ENCODE data around the gene NNT.
"Not testable (repeated sequence)": the region's sequence is repeated elsewhere in the genome, so short reads cannot be mapped to it uniquely, and the experiment has no call there.

Gene NNT

GRCh38 chr5:43712081-43712480, 109.1 kb downstream of the NNT start:
- no peaks in the 10 kb centered on the region for H3K9me3 ChIP-seq (ENCODE audit: control insufficient read depth in 5 of 5, low read length in 5 of 5)

GRCh38 chr5:43719783-43720182, 116.8 kb downstream of the NNT start:
- not testable (repeated sequence) for H3K9ac ChIP-seq (ENCODE audit: low read length in 5 of 5); H3K36me3 ChIP-seq (ENCODE audit: control insufficient read depth in 5 of 5, insufficient read depth in 5 of 5, low read length in 5 of 5); H3K4me1 ChIP-seq (ENCODE audit: control insufficient read depth in 5 of 5, insufficient read depth in 5 of 5, low read length in 5 of 5); H3K4me3 ChIP-seq (ENCODE audit: low read depth in 1 of 5, low read length in 5 of 5); H3K27me3 ChIP-seq (ENCODE audit: control insufficient read depth in 5 of 5, insufficient read depth in 4 of 5, low read length in 5 of 5); H3K9me3 ChIP-seq (ENCODE audit: control insufficient read depth in 5 of 5, low read length in 5 of 5); H3K27ac ChIP-seq (ENCODE audit: low read depth, low read length)

More at GRCh38 chr5:43712081-43712480, 109.1 kb downstream of the NNT start:
- Histone ChIP-seq H3K4me3 (ENCODE audit: low read depth in 1 of 5, low read length in 5 of 5) (no peak overlapping the region), H3K4me1 (ENCODE audit: control insufficient read depth in 5 of 5, insufficient read depth in 5 of 5, low read length in 5 of 5) (peaks cover 0 to 3% (median 0%) of the 10 kb centered on the region in 5 donors), H3K27me3 (ENCODE audit: control insufficient read depth in 5 of 5, insufficient read depth in 4 of 5, low read length in 5 of 5) (no peaks in the 10 kb centered on the region), H3K36me3 (ENCODE audit: control insufficient read depth in 5 of 5, insufficient read depth in 5 of 5, low read length in 5 of 5) (no peaks in the 10 kb centered on the region), H3K9ac (ENCODE audit: low read length in 5 of 5) (no peak overlapping the region), H3K27ac (ENCODE audit: low read depth, low read length) (no peak overlapping the region)

- Histone ChIP-seq H3K4me3 (ENCODE audit: low read depth in 1 of 5, low read length in 5 of 5) (no peak overlapping the region), H3K36me3 (ENCODE audit: control insufficient read depth in 5 of 5, insufficient read depth in 5 of 5, low read length in 5 of 5) (no peaks in the 10 kb centered on the region), H3K4me1 (ENCODE audit: control insufficient read depth in 5 of 5, insufficient read depth in 5 of 5, low read length in 5 of 5) (peaks cover 2 to 10% (median 5%) of the 10 kb centered on the region in 5 donors), H3K9me3 (ENCODE audit: control insufficient read depth in 5 of 5, low read length in 5 of 5) (no peaks in the 10 kb centered on the region), H3K27me3 (ENCODE audit: control insufficient read depth in 5 of 5, insufficient read depth in 4 of 5, low read length in 5 of 5) (no peaks in the 10 kb centered on the region), H3K27ac (ENCODE audit: low read depth, low read length) (no peak overlapping the region), H3K9ac (ENCODE audit: low read length in 5 of 5) (no peak overlapping the region)
These were observed 125.6 kb downstream of the NNT start for GRCh38 chr5:43728581-43728980.

- H3K4me1 ChIP-seq (ENCODE audit: control insufficient read depth in 5 of 5, insufficient read depth in 5 of 5, low read length in 5 of 5) = peaks cover 2 to 10% (median 5%) of the 10 kb centered on the region in 5 donors
- H3K36me3 ChIP-seq (ENCODE audit: control insufficient read depth in 5 of 5, insufficient read depth in 5 of 5, low read length in 5 of 5) = no peaks in the 10 kb centered on the region
- no peak overlapping the region for H3K4me3 ChIP-seq (ENCODE audit: low read depth in 1 of 5, low read length in 5 of 5)
- H3K9me3 ChIP-seq (ENCODE audit: control insufficient read depth in 5 of 5, low read length in 5 of 5) = no peaks in the 10 kb centered on the region
- H3K27ac ChIP-seq (ENCODE audit: low read depth, low read length) = no peak overlapping the region
- no peaks in the 10 kb centered on the region for H3K27me3 ChIP-seq (ENCODE audit: control insufficient read depth in 5 of 5, insufficient read depth in 4 of 5, low read length in 5 of 5)
- peak overlapping the region in 2 of 5 donors; percentile 19 to 28 for H3K9ac ChIP-seq (ENCODE audit: low read length in 5 of 5)
These were observed 127.0 kb downstream of the NNT start for GRCh38 chr5:43729846-43730478.

- no peak overlapping the region for H3K4me3 ChIP-seq (ENCODE audit: low read depth in 1 of 5, low read length in 5 of 5)
- H3K36me3 ChIP-seq (ENCODE audit: control insufficient read depth in 5 of 5, insufficient read depth in 5 of 5, low read length in 5 of 5) = no peaks in the 10 kb centered on the region
- H3K9ac ChIP-seq (ENCODE audit: low read length in 5 of 5) = no peak overlapping the region
- no peaks in the 10 kb centered on the region for H3K27me3 ChIP-seq (ENCODE audit: control insufficient read depth in 5 of 5, insufficient read depth in 4 of 5, low read length in 5 of 5)
- no peaks in the 10 kb centered on the region for H3K9me3 ChIP-seq (ENCODE audit: control insufficient read depth in 5 of 5, low read length in 5 of 5)
- H3K4me1 ChIP-seq (ENCODE audit: control insufficient read depth in 5 of 5, insufficient read depth in 5 of 5, low read length in 5 of 5) = peaks cover 2 to 10% (median 5%) of the 10 kb centered on the region in 5 donors
- no peak overlapping the region for H3K27ac ChIP-seq (ENCODE audit: low read depth, low read length)
These were observed 127.9 kb downstream of the NNT start for GRCh38 chr5:43730832-43731342.

- H3K9me3 ChIP-seq (ENCODE audit: control insufficient read depth in 5 of 5, low read length in 5 of 5) = no peaks in the 10 kb centered on the region
- H3K4me3 ChIP-seq (ENCODE audit: low read depth in 1 of 5, low read length in 5 of 5) = no peak overlapping the region
- H3K4me1 ChIP-seq (ENCODE audit: control insufficient read depth in 5 of 5, insufficient read depth in 5 of 5, low read length in 5 of 5) = peaks cover 2 to 10% (median 5%) of the 10 kb centered on the region in 5 donors
- H3K27ac ChIP-seq (ENCODE audit: low read depth, low read length) = no peak overlapping the region
- no peaks in the 10 kb centered on the region for H3K36me3 ChIP-seq (ENCODE audit: control insufficient read depth in 5 of 5, insufficient read depth in 5 of 5, low read length in 5 of 5)
- no peaks in the 10 kb centered on the region for H3K27me3 ChIP-seq (ENCODE audit: control insufficient read depth in 5 of 5, insufficient read depth in 4 of 5, low read length in 5 of 5)
- no peak overlapping the region for H3K9ac ChIP-seq (ENCODE audit: low read length in 5 of 5)
These were observed 128.6 kb downstream of the NNT start for GRCh38 chr5:43731573-43731972.

GRCh38 chr5:43745923-43746548, 143.1 kb downstream of the NNT start:
- not testable (repeated sequence) for H3K27me3 ChIP-seq (ENCODE audit: control insufficient read depth in 5 of 5, insufficient read depth in 4 of 5, low read length in 5 of 5); H3K36me3 ChIP-seq (ENCODE audit: control insufficient read depth in 5 of 5, insufficient read depth in 5 of 5, low read length in 5 of 5); H3K9ac ChIP-seq (ENCODE audit: low read length in 5 of 5); H3K9me3 ChIP-seq (ENCODE audit: control insufficient read depth in 5 of 5, low read length in 5 of 5); H3K4me1 ChIP-seq (ENCODE audit: control insufficient read depth in 5 of 5, insufficient read depth in 5 of 5, low read length in 5 of 5); H3K27ac ChIP-seq (ENCODE audit: low read depth, low read length); H3K4me3 ChIP-seq (ENCODE audit: low read depth in 1 of 5, low read length in 5 of 5)

GRCh38 chr5:43750809-43751208, 147.8 kb downstream of the NNT start:
- no peaks in the 10 kb centered on the region for H3K36me3 ChIP-seq (ENCODE audit: control insufficient read depth in 5 of 5, insufficient read depth in 5 of 5, low read length in 5 of 5)
- H3K4me3 ChIP-seq (ENCODE audit: low read depth in 1 of 5, low read length in 5 of 5) = no peak overlapping the region
- H3K4me1 ChIP-seq (ENCODE audit: control insufficient read depth in 5 of 5, insufficient read depth in 5 of 5, low read length in 5 of 5) = no peaks in the 10 kb centered on the region
- no peaks in the 10 kb centered on the region for H3K27me3 ChIP-seq (ENCODE audit: control insufficient read depth in 5 of 5, insufficient read depth in 4 of 5, low read length in 5 of 5)
- no peak overlapping the region for H3K9ac ChIP-seq (ENCODE audit: low read length in 5 of 5)
- peaks cover 0 to 6% (median 0%) of the 10 kb centered on the region in 5 donors for H3K9me3 ChIP-seq (ENCODE audit: control insufficient read depth in 5 of 5, low read length in 5 of 5)
- H3K27ac ChIP-seq (ENCODE audit: low read depth, low read length) = no peak overlapping the region

GRCh38 chr5:43753069-43753468, 150.1 kb downstream of the NNT start:
- Histone ChIP-seq H3K9ac (ENCODE audit: low read length in 5 of 5) (no peak overlapping the region), H3K27me3 (ENCODE audit: control insufficient read depth in 5 of 5, insufficient read depth in 4 of 5, low read length in 5 of 5) (no peaks in the 10 kb centered on the region), H3K4me3 (ENCODE audit: low read depth in 1 of 5, low read length in 5 of 5) (no peak overlapping the region), H3K36me3 (ENCODE audit: control insufficient read depth in 5 of 5, insufficient read depth in 5 of 5, low read length in 5 of 5) (no peaks in the 10 kb centered on the region), H3K4me1 (ENCODE audit: control insufficient read depth in 5 of 5, insufficient read depth in 5 of 5, low read length in 5 of 5) (no peaks in the 10 kb centered on the region), H3K27ac (ENCODE audit: low read depth, low read length) (no peak overlapping the region), H3K9me3 (ENCODE audit: control insufficient read depth in 5 of 5, low read length in 5 of 5) (peaks cover 0 to 7% (median 3%) of the 10 kb centered on the region in 5 donors)

Measured in subcutaneous abdominal adipose tissue (tissue), 5 donors.